HG03378 (cell line): ENCODE data around the gene KCTD11.
"Not testable (repeated sequence)": the region's sequence is repeated elsewhere in the genome, so short reads cannot be mapped to it uniquely, and the experiment has no call there.

Experiments
- ATAC-seq: cut with Tn5 transposase; IDR thresholded peaks from one replicate; pipeline ENCODE4 v1.9.1; 2021; ENCODE audit warnings: mild to moderate bottlenecking, moderate library complexity; ENCODE audit not compliant: unreplicated experiment

KCTD11 gene

DNA sequence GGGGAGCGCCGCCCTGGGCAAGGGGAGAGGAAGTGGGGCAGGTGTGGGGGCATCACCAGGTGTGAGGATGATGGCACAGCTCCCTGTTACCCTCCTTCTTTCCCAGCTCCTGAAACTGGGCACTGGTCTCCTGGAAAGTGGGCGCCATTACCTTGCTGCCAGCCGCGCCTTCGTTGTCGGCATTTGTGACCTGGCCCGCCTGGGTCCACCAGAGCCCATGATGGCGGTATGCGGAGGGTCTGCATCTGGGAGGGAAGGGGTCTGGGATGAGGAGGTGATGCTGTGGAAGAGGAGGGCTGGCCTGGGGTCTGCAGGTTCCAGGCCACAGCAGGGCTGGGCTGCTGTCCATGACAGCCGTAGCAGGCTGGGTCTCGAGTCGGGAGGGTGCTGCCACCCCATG lies 10.1 kb upstream of the KCTD11 start:
- ATAC-seq, result no peak

DNA sequence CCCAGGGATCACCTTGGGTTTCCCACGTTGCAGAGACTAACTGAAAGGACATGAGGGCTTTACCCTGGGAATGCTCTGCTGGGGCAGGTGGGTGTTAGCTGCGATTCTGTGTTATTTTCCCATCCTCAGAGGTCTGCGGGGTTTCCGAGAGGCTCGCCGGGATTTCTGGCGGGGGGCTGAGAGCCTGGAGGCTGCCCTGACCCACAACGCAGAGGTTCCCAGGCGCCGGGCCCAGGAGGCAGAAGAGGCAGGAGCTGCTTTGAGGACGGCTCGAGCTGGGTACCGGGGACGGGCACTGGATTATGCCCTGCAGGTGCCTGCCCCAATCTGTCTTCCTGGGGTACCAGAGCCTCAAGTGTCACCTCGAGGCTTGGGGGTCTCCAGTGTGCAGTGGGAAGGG lies 8.7 kb upstream of the KCTD11 start:
- ATAC-seq, result no peak

DNA sequence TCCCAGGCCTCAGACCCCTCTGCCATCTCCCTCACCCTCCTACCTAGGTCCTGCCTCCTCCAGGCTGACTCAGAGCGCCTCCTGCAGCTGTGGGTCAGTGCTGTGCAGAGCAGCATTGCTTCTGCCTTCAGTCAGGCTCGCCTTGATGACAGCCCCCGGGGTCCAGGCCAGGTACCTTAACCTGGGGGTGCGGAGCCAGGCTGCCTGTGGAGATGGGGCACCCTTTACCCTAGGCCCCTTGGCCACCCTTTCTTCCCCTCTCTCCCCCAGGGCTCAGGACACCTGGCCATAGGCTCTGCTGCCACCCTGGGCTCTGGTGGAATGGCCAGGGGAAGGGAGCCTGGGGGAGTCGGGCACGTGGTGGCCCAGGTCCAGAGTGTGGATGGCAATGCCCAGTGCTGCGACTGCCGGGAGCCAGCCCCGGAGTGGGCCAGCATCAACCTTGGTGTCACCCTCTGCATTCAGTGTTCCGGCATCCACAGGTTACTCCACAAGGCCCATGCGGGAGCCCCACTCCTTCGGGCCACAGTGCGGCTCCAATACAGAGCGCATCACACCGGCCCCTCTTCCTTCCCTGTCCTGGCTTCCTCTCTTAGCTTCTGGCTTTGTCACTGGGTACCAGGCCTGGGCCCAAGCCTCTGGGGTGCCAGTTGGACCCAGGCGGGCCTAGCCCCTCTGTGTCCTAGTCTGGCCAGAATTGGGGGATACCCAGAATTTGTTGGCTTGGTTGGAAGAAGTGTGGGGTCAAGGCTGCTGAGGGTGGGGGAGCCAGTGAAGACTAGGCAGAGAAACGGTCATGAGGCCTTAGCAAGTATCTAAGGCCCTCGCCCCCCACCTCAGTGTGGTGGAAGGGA lies 5.0 kb upstream of the KCTD11 start:
- no peak for ATAC-seq

DNA sequence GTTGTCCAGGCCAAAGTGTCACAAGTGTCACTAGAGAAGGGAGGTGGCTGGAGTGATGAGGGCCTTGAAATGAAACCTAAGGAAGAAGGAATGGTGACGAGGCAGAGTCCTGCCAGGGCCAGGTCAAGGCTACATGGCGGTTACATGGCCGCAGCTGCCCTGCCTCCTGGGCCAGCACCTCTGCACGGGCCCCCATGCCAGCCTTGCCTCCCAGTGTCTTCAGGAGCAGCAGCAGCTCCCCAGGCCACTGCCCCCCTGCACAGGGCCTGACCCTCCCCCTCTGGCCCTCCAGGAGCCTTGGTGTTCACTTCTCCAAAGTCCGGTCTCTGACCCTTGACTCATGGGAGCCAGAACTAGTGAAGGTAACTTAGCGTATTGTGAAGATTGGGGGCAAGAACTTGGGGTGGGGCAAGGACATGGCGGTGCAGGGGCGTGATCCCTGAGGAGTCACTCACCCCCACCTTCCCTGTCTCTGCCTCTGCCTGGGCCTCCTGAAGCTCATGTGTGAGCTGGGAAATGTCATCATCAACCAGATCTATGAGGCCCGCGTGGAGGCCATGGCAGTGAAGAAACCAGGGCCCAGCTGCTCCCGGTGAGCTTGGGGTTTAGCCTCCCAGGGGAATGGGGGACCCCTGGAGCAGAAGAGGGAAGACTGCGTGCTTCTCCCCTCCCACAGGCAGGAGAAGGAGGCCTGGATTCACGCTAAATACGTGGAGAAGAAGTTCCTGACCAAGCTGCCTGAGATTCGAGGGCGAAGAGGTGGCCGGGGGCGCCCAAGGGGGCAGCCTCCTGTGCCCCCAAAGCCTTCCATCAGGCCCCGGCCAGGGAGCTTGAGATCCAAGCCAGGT lies 4.1 kb upstream of the KCTD11 start:
- ATAC-seq, result no peak

DNA sequence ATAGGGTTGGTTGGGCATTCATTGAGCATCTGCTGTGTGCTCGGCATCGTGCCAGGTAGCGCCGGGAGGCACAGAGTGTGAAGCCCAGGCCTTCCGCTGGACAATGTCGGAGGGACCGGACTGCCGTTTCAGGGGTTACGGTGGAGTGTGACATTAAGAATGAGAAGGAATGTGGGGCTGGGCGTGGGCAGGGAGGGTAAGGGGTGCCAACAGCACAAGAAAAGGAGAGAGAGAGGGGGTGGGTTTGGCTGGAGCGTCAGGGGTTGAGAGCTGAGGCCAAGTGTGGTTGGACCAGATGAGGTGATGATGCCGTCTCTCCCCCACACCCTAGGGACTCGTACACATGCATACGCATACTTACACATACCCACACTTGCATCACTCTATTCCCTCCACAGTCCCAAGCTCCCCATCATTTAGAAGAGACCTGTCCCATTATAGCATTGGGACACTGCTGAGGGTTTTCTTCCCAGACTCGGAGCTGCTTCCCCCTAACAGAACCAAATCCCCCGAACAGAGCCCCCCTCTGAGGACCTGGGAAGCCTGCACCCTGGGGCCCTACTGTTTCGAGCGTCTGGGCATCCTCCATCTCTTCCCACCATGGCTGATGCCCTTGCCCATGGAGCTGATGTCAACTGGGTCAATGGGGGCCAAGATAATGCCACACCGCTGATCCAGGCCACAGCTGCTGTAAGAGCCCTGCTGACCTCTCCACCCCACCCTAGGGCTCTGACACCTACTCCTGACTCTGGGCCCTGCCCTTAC lies 3.3 kb upstream of the KCTD11 start:
- ATAC-seq, result no peak

DNA sequence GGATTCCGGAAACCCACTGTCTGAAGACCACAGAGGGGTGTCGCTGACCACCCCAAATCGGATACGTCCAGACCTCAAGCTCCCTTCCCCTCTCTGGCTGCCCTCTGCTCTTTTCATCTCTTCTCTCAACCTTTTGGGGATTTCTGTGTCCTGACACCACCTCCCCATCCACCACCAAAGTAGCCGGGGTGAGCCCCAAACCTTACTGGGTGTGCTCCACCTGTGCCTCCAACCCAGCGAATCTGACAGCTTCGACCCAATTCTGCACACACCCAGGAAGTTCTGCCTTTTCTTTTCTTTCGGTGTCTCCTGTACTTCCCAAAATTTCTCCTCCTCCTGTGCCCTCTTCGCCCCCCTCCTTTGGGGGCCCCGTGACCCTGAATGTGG lies 534 bp downstream of the KCTD11 start:
- ATAC-seq, result no peak

DNA sequence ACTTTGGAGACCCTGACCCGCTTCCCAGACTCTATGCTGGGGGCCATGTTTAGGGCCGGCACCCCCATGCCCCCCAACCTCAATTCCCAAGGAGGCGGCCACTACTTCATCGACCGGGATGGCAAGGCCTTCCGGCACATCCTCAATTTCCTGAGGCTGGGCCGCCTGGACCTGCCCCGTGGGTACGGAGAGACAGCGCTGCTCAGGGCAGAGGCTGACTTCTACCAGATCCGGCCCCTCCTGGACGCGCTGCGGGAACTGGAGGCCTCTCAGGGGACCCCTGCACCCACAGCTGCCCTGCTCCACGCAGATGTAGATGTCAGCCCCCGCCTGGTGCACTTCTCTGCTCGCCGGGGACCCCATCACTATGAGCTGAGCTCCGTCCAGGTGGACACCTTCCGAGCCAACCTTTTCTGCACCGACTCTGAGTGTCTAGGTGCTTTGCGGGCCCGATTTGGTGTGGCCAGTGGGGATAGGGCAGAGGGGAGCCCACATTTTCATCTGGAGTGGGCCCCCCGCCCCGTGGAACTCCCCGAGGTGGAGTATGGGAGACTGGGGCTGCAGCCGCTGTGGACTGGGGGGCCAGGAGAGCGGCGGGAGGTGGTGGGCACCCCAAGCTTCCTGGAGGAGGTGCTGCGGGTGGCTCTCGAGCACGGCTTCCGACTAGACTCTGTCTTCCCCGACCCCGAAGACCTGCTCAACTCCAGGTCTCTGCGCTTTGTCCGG lies 1.1 kb downstream of the KCTD11 start:
- ATAC-seq, result no peak

DNA sequence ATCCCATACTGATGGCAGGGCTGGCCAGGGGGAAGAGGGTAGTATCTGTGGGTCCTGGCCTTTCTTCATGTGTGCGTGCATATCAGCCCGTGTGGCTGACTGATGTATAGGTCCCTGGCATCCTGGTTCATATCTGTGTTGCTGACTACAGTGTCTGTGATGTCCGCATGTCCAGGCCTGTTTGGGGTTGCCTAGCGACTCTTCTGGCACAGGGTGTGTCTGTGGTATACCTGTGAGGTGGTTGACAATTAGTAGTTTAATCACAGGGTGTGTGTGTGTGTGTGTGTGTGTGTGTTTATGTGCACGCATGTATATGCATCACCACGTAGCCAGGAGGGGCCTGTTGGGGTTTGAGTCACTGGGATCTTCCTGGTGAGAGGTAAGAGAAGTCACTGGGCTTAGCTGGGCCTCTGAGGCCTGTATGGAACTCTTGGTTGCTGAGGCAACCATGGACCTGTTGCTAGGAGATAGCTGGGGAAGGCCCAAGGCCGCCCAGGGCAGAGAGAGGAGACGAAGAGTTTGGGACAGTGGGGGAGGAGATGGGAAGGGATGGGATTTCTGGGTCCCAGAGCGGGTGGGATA lies 2.4 kb downstream of the KCTD11 start:
- ATAC-seq, result no peak

DNA sequence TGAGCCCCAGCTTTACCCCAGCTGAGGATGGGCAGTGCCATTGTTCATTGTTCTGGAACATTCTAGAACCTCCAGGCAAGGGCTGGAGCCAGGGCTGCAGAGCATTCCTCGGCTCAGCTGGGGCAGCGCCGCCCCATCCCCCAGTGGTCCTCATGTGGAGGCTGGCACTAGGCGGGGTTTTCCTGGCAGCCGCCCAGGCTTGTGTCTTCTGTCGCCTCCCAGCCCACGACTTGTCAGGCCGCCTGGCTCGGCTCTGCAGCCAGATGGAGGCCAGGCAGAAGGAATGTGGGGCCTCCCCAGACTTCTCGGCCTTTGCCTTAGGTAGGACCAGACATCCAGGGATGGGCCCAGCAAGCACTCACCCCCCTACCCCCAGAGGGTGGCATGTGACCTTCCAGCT lies 3.1 kb downstream of the KCTD11 start, which contains the start of gene TMEM95:
Gene TMEM95, plus strand, starts transcription at position 104 of the 400 bp plus-strand sequence. Its CDS starts 49 bp downstream, at position 153.
- ATAC-seq, result no peak

DNA sequence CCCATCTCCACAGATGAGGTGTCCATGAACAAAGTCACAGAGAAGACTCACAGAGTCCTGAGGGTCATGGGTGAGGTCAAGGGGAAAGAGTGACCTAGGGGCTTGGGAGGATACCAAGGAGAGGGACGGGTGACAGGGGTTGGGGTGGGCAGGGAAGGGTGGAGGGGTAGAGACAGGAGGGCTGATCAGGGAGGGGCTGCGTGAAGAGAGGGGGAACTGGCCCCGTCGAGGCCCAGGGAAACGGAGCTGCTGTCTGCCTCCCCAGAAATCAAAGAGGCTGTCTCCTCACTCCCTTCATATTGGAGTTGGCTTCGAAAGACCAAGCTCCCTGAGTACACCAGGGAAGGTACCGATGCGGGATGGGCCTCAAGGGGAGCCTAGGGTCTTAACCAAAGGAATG lies 3.6 kb downstream of the KCTD11 start:
- ATAC-seq, result no peak

DNA sequence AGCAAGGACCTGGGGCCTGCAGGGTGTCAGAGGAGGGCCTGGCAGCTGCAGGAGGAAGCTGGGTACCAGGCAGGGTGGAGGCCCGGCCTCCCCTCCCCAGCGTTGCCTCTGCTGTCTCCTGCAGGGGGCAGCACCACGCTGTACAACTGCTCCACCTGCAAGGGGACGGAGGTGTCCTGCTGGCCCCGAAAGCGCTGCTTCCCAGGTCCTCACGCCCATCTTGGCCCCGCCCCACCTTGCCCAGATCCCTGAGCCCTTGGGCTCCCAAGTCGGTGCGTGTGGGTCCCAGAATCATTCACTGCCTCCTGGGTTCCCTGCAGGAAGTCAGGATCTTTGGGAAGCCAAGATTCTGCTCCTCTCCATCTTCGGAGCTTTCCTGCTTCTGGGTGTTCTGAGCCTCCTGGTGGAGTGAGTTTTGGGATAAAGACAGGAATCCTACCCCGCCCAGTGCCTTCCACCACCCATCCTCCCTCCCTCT lies 4.1 kb downstream of the KCTD11 start:
- no peak for ATAC-seq

DNA sequence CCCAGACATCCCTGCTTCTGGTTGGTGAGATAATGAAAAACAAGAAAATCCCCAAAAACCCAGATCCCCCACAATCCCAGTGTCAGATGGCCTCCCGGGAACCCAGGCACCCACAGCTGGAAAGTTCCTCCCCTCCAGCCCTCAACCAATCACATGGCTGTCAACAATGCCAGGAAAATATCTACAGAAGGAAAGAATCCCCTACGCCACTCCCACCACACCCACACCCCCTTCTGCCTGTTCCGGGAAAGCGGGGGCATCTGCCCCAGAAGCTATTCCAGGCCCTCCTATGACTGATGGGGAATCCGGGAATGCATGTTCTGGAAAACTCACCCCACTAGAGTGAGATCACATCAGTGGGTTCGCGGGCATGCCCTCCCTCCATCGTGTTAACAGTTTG lies 4.8 kb downstream of the KCTD11 start:
- no peak for ATAC-seq

DNA sequence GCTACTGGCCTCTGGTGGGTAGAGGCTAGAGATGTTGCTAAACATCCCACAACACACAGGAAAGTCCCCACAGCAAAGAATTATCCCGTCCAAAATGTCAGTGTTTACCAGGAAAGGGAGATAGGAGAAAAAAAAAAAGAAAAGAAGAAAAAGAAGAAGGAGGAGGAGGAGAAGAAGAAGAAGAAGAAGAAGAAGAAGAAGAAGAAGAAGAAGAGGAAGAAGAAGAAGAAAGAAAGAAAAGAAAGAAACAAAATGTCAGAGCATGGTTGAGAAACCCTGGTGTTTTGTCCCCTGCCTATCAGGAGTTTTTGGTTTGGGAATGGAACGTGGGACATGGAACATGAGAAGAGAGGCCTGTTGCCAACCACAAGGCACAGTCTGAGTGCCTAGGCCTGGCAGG lies 5.4 kb downstream of the KCTD11 start:
- ATAC-seq, result no peak

DNA sequence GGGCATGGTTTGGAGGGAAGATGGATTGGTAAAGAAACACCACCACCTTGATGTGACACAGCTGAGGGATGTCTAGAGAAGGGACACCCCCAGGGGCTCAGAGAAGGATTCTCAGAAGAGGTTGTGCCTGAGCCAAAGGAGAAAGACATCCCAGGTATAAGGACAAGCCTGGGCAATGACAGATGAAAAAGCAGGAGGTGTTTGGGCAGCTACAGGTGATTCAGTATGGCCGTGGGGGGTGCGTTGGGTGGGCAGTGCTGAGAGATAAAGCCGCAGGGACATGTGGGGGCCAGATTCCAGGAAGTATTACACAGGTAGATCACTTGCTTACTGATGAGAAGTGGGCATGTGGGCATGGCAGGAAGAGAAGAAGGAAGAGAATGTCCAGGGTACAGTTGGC lies 9.9 kb downstream of the KCTD11 start:
- no peak for ATAC-seq

DNA sequence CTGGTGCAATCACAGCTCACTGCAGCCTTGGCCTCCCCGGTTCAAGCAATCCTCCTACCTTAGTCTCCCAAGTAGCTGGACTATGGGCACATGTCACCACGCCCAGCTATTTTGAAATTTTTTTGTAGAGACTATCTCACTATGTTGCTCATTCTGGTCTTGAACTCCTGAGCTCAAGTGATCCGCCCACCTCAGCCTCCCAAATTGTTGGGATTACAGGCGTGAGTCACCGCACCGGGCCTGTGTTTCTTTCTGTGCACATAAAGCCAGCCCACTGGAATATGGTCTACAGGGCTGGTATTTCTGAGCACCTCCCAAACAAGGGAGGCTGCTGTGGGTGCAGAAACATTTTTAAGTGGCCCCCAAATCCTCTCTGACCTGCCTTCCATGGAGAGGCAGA lies 11.3 kb downstream of the KCTD11 start:
- ATAC-seq, result no peak

DNA sequence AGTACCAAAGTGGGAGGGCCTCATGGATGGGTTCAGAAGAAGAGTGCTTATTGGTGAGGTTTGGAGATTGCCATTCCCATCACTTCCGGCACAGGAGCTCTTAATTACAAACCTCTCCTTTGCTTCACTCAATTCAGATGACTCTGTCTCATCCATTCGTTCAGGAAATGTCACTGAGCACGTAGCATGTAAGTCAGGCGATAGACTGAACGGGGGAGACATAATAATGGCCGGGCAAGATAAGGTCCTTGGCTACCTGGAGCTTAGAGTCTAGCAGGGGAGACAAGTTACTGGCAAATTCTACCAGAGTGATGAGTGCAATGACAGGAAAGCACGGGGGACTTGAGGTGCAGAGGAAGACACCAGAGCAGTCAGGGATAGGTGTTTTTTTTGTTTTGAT lies 14.0 kb downstream of the KCTD11 start:
- not testable (repeated sequence) for ATAC-seq

DNA sequence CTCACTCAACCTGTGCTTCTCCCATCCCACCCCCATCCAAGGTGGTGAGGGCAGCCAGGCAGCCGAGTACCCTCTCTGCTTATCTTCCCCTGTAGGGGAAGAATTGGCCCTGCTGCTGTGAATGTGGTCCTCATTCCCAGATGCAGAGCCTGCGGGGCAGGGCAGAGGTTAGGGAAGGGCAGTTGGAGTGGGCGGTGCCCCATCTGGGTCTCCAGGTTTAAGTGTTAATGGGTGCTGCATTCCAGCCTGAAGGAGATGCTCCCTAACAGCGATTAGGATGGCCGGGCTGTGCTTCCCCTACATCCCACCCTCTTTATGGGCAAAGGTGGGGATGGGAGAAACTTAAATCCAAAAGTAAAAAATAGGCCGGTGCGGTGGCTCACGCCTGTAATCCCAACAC lies 15.1 kb downstream of the KCTD11 start:
- ATAC-seq, result no peak

DNA sequence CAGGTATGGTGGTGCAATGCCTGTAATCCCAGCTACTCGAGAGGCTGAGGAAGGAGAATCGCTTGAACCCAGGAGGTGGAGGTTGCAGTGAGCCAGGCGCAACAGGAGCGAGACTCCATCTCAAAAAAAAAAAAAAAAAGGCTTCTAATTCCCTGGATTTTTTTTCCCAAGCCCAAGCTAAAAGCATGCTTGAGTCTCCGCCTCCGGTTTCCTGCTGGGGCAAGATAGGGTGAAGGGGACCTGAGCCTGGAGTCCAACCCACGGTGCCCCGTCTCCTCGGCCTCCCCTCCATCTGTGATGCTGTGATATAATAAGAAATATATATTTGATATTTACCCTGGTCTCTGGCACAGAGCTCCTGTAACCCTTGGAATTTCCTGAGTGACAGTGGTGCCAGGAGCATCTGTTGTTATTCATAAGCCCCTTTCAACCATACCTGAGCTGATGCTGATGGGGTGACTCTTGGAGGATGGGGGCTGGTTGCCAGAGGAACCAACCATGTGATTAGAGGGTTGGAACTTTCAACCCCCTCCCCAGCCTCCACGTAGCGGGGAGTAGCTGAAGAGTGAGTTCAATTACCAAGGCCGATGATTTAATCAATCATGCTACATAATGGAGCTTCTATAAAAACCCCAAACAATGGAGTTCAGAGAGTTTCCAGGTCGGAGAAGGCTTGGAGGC lies 16.1 kb downstream of the KCTD11 start:
- ATAC-seq, result no peak

DNA sequence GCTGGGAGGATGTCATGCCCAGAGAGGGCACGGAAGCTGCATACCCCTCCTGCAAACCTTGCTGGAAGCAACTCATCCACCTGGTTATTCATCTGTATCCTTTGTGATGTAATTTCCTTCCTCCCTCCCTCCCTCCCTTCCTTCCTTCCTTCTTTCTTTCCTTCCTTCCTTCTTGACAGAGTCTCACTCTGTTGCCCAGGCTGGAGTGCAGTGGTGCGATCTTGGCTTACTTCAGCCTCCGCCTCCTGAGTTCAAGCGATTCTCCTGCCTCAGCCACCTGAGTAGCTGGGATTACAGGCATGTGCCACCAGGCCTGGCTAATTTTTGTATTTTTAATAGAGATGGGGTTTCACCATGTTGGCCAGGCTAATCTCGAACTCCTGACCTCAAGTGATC lies 16.6 kb downstream of the KCTD11 start:
- not testable (repeated sequence) for ATAC-seq

DNA sequence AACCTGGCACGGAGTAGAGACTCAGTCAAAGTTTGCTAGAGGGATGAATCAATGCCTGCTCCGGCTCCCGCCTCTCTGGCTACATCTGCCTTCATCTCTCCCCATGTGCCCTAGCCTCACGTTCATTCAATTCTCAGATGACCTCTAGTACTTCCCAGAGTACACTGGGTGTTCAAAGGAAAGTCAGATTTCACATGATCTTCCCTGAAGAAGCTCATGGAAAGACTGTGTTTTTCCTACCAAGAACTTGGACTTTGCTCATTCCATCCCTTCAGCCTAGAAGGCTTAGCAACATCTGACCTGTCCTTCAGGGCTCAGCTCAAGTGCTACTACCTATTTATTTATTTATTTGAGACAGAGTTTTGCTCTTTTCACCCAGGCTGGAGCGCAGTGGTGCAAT lies 17.9 kb downstream of the KCTD11 start:
- no peak for ATAC-seq
